ENCODE data around the gene NFIB. TPM values are rescaled to one million over a fixed set of nuclear protein-coding genes. Genes with fewer than 3 reads are reported as not detected.

Gene NFIB
- total RNA-seq, 1 donor from 2014 or later: 116 TPM

GRCh38 chr9:14077672-14078071 lies 236.3 kb downstream of the NFIB start:
- no peak for DNase-seq (ENCODE audit: low spot score)

DNA sequence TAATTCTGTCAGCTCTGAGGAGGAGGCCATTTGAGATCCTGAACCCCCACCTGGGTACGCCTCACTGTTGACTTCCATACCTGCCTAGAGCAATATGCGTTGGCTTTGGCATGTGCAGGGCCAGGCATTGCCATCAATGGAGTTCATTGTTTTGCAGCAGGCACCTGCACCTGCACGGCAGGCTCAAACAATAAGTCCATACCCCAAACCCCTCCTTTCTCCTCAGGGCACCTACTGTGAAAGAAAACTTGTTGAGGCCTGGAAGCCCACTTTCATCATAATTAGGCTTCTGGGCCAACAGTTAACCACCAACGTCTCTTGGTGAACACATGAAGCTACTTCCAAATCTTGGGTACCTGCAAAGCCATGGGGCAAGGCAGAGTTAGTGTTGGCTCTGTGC lies 238.7 kb downstream of the NFIB start:
- no peak for DNase-seq (ENCODE audit: low spot score)

- DNase-seq (ENCODE audit: low spot score): no peak
Measured at GRCh38 chr9:14072850-14073249, 241.1 kb downstream of the NFIB start.

GRCh38 chr9:14071484-14071883 lies 242.5 kb downstream of the NFIB start:
- DNase-seq (ENCODE audit: low spot score): no peak

GRCh38 chr9:14068690-14069089 lies 245.3 kb downstream of the NFIB start:
- DNase-seq (ENCODE audit: low spot score): no peak

DNA sequence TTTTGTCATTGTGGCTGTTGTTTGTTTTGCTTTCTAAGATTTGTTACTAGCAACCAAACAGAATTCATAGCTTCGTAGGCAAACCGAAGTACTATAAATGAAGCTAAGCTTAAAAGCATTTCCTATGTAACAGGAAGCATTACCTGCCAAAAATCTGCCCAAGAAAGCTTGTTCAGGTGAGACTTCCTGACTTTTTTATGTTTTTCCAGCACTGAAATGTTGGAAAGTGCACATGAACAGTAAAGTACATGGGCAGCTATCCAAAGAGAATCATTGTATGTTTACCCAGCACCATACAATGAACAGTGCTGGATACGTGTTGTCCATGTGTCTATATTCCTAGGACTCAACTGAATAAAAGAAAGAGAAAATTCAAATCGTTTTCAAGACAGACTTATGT lies 247.1 kb downstream of the NFIB start:
- no peak for DNase-seq (ENCODE audit: low spot score)

DNA sequence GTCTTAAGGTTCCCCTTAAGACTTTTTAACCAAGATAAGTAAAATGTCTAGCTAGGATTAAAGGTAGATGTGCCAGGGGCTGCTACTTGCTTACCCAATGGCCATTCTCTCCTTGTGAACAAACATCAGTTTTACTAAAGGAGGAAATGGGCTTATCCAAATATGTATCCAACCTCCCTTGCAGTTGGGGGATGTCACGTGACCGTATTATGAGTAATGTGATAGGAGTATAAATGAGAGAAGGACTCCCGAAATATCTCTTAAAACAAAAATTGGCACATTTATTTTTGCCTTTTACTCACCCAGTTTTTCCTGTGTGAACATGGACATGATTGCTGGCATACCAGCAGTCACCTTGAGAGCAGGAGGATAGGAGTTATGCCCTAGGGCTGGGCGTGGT lies 247.9 kb downstream of the NFIB start:
- DNase-seq (ENCODE audit: low spot score): no peak

GRCh38 chr9:14064940-14065339 lies 249.0 kb downstream of the NFIB start:
- DNase-seq (ENCODE audit: low spot score): no peak

DNA sequence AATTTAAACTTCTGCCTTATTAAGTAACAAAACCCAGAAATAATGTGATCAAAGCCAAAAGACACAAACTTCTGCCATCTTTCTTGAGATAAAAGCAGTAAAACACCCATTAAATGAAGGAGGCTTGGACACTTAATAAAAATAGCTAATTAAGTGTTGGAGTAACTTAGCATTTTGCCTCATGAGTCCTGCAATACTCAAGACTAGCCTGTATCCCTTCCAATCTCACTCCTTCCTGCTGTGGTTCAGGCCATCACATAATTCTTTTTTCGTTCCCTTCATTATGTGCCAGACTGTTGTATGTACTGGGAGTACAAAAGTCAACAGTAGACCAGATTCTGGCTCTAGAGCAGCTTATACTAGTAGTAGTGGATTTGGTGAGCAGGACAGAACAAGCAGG lies 250.2 kb downstream of the NFIB start:
- no peak for DNase-seq (ENCODE audit: low spot score)

GRCh38 chr9:14062586-14063221 lies 251.2 kb downstream of the NFIB start:
- no peak for DNase-seq (ENCODE audit: low spot score)

DNA sequence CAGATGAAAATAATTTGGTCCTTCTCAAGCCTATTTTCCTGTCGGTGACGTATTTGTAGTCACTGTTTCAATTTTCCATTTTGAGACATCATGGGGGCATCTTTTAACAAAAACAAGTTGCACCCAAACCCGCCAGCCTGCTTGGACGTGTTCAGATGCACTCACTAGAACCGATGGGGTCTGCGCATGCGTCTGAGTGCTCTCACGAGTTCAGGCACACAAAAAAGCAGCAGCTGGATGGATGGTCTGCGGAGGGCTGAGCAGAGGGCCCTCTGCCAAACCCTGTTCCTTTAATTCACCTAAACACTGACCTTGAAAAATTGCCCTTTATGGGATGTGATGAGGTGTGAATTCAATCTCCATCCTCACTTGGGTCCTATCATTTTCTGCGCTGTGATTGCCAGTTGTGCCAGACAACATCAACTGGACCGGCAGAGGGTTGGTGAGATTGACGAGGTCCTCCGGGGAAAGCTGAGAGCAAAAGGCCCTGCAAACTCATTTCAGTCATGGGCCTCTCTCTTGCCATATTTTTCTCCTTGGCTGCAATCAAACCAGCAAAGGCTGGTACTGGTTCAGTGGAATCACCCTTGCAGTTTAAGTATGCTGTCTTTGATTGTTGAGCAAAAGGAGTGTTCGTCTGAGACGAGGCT lies 251.9 kb downstream of the NFIB start:
- DNase-seq (ENCODE audit: low spot score): no peak

- DNase-seq (ENCODE audit: low spot score): no peak
Measured at GRCh38 chr9:14058325-14058688, 255.6 kb downstream of the NFIB start.

DNA sequence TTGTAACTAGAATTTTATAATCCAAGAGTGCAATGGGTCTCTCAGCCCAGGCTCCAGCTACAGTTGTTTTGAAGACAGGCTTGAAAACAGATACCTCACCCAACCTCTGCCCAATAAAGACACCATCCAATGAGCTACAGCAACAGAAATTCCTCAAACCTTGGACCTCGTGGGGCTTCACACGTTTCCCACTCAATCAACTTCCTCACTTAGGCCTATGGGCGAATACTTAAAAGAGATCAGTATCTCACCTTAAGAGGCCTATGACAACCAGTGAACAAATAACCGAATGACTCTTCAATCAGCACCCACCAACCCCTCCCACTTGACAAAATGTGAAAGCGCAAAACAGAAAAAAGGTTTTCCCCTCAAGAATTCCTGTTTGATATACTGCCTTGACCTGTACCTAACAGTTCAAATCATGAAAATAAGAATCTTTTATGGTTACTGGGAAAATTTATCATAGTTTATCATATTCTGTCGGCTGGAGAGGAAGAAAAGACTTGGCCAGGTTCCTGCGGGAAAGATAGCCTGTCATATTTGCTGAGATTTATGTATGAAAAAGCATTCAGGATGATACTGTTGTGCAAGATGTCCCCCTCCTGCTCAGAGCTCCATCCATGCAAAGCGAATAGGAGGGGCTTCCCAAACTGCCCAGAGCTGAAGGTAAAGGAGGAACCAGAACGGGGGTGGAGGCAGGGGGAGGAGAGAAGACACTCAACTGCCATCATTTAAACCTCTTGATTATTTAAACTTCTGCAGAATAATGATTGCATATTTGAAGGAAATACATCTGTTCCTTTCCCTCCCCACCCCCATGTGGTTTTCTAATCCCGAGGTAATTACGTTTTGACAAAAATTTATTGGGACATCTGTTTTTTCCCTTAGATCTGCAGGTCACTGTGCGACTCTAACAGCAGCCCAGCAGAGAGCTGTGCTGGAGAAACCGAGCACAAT lies 256.3 kb downstream of the NFIB start:
- no peak for DNase-seq (ENCODE audit: low spot score)

GRCh38 chr9:14056316-14056861 lies 257.6 kb downstream of the NFIB start:
- DNase-seq (ENCODE audit: low spot score): no peak

DNA sequence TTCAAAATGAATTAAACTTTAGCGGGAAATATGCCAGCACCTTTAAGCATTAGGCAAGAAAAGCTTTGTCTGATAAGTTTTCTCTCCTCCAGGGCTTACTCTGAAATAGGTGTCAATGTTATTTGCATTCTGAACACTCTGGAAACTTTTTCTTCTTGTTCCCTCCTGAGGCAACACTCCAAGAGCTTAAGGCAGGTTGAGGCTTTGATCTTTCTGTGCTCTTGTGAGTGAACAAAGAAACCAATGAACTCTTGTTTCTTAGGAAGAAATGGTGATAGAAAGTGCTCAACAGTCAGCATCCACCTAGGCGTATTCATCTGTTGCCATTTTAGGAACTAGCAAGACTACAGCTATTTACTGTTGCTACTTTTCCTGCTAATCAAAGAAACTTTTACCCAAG lies 259.8 kb downstream of the NFIB start:
- DNase-seq (ENCODE audit: low spot score): no peak

GRCh38 chr9:14052359-14052758 lies 261.6 kb downstream of the NFIB start:
- no peak for DNase-seq (ENCODE audit: low spot score)

DNA sequence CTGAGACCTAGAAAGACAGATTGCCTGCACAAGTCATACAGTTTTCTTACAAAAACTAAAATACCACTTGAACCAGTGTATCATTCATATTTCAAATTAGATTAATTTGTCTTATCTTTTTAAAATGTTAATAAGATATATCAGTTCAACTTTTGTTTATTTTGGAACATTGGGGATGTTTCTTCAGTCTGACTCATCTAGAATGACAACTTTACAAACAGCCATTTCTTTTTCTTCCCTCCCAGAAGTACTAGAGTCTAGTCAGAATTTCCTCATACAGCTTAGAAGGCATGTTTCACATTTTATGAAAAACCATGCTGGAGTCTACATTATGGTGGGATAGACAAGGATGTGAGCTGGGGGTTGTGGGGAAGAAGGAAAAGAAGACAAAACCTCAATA lies 262.5 kb downstream of the NFIB start:
- no peak for DNase-seq (ENCODE audit: low spot score)

- no peak for DNase-seq (ENCODE audit: low spot score)
Measured at GRCh38 chr9:14043483-14043882, 270.5 kb downstream of the NFIB start.

- no peak for DNase-seq (ENCODE audit: low spot score)
Measured at GRCh38 chr9:14037331-14037730, 276.6 kb downstream of the NFIB start.

- no peak for DNase-seq (ENCODE audit: low spot score)
Measured at GRCh38 chr9:14033067-14033466, 280.9 kb downstream of the NFIB start.
